DMS79 treated with DMSO at 0.1 percent for 48 hours (cell line): Measurements from ENCODE around the gene APOO.

ENCODE experiments used
- DNase-seq: peaks from one replicate; lab custom pipeline; 2025; lab: John Stamatoyannopoulos, UW

The APOO gene

GRCh38 chrX:23817979-23818336 lies 89.8 kb downstream of the APOO start:
- DNase-seq, result no peak

GRCh38 chrX:23816179-23816578 lies 91.6 kb downstream of the APOO start:
- DNase-seq, result no peak

- no peak for DNase-seq
Observed at GRCh38 chrX:23815376-23815775, 92.4 kb downstream of the APOO start.

GRCh38 chrX:23813808-23814207 lies 93.9 kb downstream of the APOO start:
- DNase-seq, result no peak

GRCh38 chrX:23811656-23812055 lies 96.1 kb downstream of the APOO start:
- no peak for DNase-seq

- DNase-seq, result no peak
Observed at GRCh38 chrX:23811108-23811651, 96.6 kb downstream of the APOO start.

GRCh38 chrX:23810279-23810678 lies 97.5 kb downstream of the APOO start:
- no peak for DNase-seq

- DNase-seq, result no peak
Observed at GRCh38 chrX:23805389-23805788, 102.3 kb downstream of the APOO start.

GRCh38 chrX:23804578-23804977 lies 103.2 kb downstream of the APOO start:
- DNase-seq, result no peak

GRCh38 chrX:23803931-23804381 lies 103.8 kb downstream of the APOO start:
- no peak for DNase-seq

GRCh38 chrX:23802431-23802830 lies 105.3 kb downstream of the APOO start:
- no peak for DNase-seq

- no peak for DNase-seq
Observed at GRCh38 chrX:23799469-23800065, 108.2 kb downstream of the APOO start.

- peak; percentile 42 for DNase-seq
Observed at GRCh38 chrX:23797371-23798128, 110.2 kb downstream of the APOO start.

- DNase-seq, result no peak
Observed at GRCh38 chrX:23795221-23795620, 112.5 kb downstream of the APOO start.

- DNase-seq, result peak; percentile 64
Observed at GRCh38 chrX:23792861-23793553, 114.7 kb downstream of the APOO start.

GRCh38 chrX:23790155-23790497 lies 117.6 kb downstream of the APOO start:
- DNase-seq, result no peak

- no peak for DNase-seq
Observed at GRCh38 chrX:23789386-23790154, 118.2 kb downstream of the APOO start.

- DNase-seq, result no peak
Observed at GRCh38 chrX:23788946-23789345, 118.8 kb downstream of the APOO start.

- DNase-seq, result no peak
Observed at GRCh38 chrX:23788521-23788920, 119.2 kb downstream of the APOO start.

GRCh38 chrX:23787745-23788118 lies 120.0 kb downstream of the APOO start:
- DNase-seq, result no peak

GRCh38 chrX:23786268-23786815 lies 121.4 kb downstream of the APOO start:
- DNase-seq, result no peak

- no peak for DNase-seq
Observed at GRCh38 chrX:23785580-23785979, 122.2 kb downstream of the APOO start.
